Myometrial cell (primary cell): Measurements from ENCODE around the gene LLGL1. TPM values are rescaled to one million over a fixed set of nuclear protein-coding genes. Genes with fewer than 3 reads are reported as not detected.

Experiments
- total RNA-seq: library from RNA; depleted of rRNA; stranded (reverse); fragments of >200 nt; gene quantifications from 2 replicates; pipeline ENCODE4 v1.2.3, GENCODE V29; 2015

The LLGL1 gene
- total RNA-seq: 50.5 and 64.7 TPM in 2 replicates

DNA sequence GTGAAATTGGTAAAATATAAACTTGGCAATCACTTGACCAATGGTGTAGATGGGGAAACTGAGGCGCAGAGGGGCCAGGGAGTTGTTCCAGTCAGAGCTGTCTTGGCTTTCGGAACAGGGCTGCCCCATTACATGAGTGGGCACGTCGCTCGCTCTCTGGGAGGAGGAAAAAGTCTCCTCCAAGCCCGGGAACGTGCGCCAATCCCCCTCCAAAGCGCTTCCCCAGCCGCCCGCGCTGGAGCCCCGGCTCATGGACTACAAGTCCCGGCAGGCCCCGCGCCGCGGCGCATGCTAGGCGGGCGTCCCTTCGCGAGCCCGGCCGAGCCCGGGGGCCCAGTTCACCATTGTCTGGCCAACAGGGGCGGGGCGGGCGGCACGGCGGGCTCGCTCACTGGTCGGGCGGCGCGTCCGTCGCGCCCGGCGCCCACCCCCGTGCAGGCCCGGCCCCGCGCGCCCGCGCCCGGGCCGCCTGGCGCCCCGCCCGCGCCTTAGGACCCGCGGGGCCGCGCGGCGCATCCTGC lies at the start of gene LLGL1:
Gene LLGL1, plus strand, starts transcription at position 515 of the 521 bp plus-strand sequence. CDS start 48 bp downstream, outside the sequence.

DNA sequence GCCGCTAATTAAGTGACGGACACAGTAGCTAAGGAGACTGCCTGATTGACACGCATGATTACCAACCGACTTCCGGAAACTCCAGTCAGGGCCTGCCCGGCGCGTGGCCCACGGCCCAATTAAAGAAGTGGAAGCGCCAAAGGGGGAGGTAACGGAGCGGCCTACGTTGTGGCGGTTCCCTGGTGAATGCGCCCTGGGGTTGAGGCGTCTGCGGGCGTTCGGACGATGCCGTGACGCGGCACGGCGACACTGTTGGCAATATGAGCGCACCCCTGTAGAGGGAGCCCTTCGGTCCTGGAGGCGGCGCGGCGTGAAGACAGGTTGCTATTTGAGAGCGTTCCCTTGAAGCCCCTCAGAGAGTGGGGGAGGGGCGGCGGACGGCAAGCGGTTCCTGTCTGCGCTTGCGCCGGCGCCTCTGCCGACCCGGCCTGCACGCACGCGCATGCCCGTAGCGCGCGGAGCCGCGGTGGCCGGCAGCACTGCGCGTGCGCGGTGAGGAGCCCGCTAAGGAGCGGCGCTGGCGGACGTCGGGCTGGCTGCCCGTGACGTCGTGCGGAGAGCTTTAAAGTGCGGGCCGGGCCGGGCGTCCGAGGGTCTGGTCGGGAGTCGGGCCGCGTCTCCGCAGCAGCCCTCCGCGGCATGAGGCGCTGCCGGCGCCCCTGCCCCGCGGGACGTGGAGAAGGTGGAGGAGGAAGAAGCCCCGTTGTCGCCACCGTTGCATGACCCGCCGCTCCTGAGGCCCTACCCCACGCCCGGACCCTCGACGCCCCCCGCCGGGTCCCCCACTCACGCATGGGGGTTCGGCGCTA lies 41.9 kb upstream of the LLGL1 start, which contains the start of gene ALKBH5:
Gene ALKBH5, plus strand, starts transcription at position 495 of the 809 bp plus-strand sequence. CDS start 416 bp downstream, outside the sequence.

DNA sequence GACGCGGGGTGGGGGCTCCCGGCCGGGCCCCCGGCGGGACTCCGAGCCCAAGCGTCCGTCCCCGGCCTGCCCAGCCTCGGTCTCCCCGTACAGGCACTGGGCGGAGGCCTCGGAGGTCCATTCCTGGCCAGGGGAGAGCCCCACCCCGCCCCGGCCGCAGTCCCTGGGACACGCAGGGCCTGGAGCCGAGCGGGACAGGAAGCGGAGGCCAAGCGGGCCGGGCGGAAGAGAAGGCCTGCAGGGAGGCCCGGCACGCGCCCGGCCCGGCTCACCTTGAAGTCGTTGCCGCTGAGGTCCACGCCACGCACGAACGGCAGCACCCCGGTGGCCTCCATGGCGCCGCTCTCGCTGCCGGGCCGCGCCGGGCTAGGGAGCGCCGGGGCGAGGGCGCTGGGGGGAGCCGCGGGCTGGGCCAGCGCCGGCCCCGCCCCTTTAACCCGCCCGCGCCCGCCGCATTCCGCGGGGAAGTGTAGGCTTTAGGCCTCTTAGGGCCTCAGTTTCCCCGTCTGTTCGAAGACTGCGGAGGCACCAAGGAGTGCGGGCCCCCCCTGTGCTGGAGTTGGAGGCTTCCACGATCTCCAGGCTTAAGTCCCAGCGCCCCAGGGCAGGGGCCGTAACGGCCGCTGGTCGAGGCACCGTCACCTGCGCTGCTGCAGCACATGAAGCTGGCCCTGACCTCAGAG lies 33.1 kb downstream of the LLGL1 start, which contains the start of gene FLII:
Gene FLII, minus strand, starts transcription at position 383 of the 683 bp plus-strand sequence. Its CDS starts 48 bp downstream, at position 335.

DNA sequence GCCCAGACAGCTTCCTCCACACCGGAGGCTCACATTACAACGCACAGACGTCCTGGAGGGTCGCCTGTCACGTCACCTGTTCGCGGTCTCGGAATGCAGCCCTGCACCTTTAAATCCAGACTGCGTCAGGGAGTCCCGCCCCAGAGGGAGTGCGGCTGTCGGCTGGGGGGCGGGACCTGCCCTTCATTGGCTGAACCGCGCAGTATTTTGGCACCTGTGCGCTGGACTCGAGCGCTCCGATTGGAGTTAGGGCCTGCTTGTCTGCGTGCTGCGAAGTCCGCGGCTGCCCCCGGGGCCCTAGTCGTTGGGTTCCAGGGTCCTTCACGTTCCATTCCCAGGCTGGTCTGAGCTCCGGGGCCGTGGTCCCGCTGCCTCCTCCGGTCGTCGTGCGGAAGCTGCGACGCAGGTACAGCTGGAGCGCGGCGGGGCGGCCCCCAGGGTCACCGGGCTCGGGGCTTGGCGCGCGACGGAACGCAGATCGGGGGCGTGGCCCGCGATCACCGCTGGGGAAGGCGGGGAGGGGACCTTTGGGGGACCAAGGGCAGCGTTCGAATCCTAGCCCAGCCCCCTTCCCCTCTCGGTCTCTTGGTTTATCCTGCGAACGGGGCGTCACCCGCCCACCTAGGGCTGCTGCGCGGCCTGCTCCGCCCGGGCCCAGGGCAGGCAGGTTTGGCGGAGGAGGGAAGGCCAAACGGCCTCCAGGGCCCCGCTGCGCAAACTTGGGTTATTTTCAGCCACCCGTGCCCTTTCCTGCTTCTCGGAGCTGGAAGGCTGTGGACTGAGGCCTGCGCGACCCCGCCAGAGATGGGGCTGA lies 35.1 kb downstream of the LLGL1 start, which contains the start of gene MIEF2:
Gene MIEF2, plus strand, starts transcription at position 331 of the 814 bp plus-strand sequence. CDS start 2,059 bp downstream, outside the sequence.

Other genes with a start within 250 kb of the LLGL1 start
- 9.8 and 21.1 TPM in 2 replicates for gene ATPAF2, start 186.5 kb upstream of the LLGL1 start, total RNA-seq
- gene GID4, start 186.2 kb upstream of the LLGL1 start, total RNA-seq: 5.8 and 9.2 TPM in 2 replicates
- 52.8 and 54.9 TPM in 2 replicates for gene DRG2, start 137.7 kb upstream of the LLGL1 start, total RNA-seq
- gene MYO15A, start 116.9 kb upstream of the LLGL1 start, total RNA-seq: 0.58 and 1.4 TPM in 2 replicates
- gene ALKBH5, start 41.8 kb upstream of the LLGL1 start, total RNA-seq: 79.6 and 85.2 TPM in 2 replicates
- 323 and 352 TPM in 2 replicates for gene FLII, start 33.1 kb downstream of the LLGL1 start, total RNA-seq
- 15.4 and 18.7 TPM in 2 replicates for gene MIEF2, start 35.0 kb downstream of the LLGL1 start, total RNA-seq
- gene TOP3A, start 89.4 kb downstream of the LLGL1 start, total RNA-seq: 14.4 and 19.5 TPM in 2 replicates
- 6.9 and 7.8 TPM in 2 replicates for gene SMCR8, start 89.7 kb downstream of the LLGL1 start, total RNA-seq
- gene SHMT1, start 137.9 kb downstream of the LLGL1 start, total RNA-seq: 29.4 and 52.5 TPM in 2 replicates
- not detected in 2 replicates for gene EVPLL, start 152.1 kb downstream of the LLGL1 start, total RNA-seq